T-helper 2 cell treated with Interferon-gamma antibody and Interleukin-4, amounts not matched to agents 5 μg/mL and 100 μg/mL, for 36 hours (primary cell): ENCODE data around the gene ZNF677.
A peak's percentile ranks its signal among the peaks of the same experiment; 100 is the strongest.
"Not testable (repeated sequence)": the region's sequence is repeated elsewhere in the genome, so short reads cannot be mapped to it uniquely, and the experiment has no call there.

ENCODE experiments used
- DNase-seq: peaks from one replicate; pipeline ENCODE4 v3.0.0; 2021; ENCODE audit warnings: low spot score
- H3K27ac Mint-ChIP-seq: one replicate; pipeline ENCODE4 v1.8.0; 2021; ENCODE audit warnings: mild to moderate bottlenecking, mixed read lengths
- H3K27me3 Mint-ChIP-seq: one replicate; pipeline ENCODE4 v1.8.0; 2021; ENCODE audit warnings: low read depth, mixed read lengths
- H3K36me3 Mint-ChIP-seq: one replicate; pipeline ENCODE4 v1.8.0; 2021; ENCODE audit warnings: low read depth, mixed read lengths
- H3K4me1 Mint-ChIP-seq: one replicate; pipeline ENCODE4 v1.8.0; 2021; ENCODE audit warnings: low read depth, mixed read lengths
- H3K4me3 Mint-ChIP-seq: one replicate; pipeline ENCODE4 v1.8.0; 2022; ENCODE audit warnings: mild to moderate bottlenecking, moderate library complexity, mixed read lengths
- H3K9me3 Mint-ChIP-seq: one replicate; pipeline ENCODE4 v1.8.0; 2021; ENCODE audit warnings: mixed read lengths

The ZNF677 gene

GRCh38 chr19:53254411-53255341, at the start of gene ZNF677:
ZNF677 (minus strand) TSS chr19:53254873; CDS start chr19:53251550, 3,323 bp downstream.
- peaks cover 7% of the 10 kb centered on the region for H3K36me3 Mint-ChIP-seq
- H3K4me1 Mint-ChIP-seq, result peaks cover 6% of the 10 kb centered on the region
- peak; percentile 51 for DNase-seq
- H3K27ac Mint-ChIP-seq, result peak within 1 kb of the TSS; percentile 49
- H3K4me3 Mint-ChIP-seq, result peak within 1 kb of the TSS; percentile 79
- H3K9me3 Mint-ChIP-seq, result peaks cover 74% of the 10 kb centered on the region
- no peaks in the 10 kb centered on the region for H3K27me3 Mint-ChIP-seq

- not testable (repeated sequence) for DNase-seq, H3K36me3 Mint-ChIP-seq, H3K4me3 Mint-ChIP-seq, H3K27me3 Mint-ChIP-seq, H3K4me1 Mint-ChIP-seq, H3K27ac Mint-ChIP-seq
- H3K9me3 Mint-ChIP-seq, result peaks cover 54% of the 10 kb centered on the region
Measured at GRCh38 chr19:53301341-53301740, 46.7 kb upstream of the ZNF677 start.

- no peak overlapping the region for H3K4me3 Mint-ChIP-seq
- no peak overlapping the region for H3K27ac Mint-ChIP-seq
- H3K4me1 Mint-ChIP-seq, result no peaks in the 10 kb centered on the region
- DNase-seq, result no peak
- peaks cover 2% of the 10 kb centered on the region for H3K36me3 Mint-ChIP-seq
- no peaks in the 10 kb centered on the region for H3K27me3 Mint-ChIP-seq
- H3K9me3 Mint-ChIP-seq, result peaks cover 57% of the 10 kb centered on the region
Measured at GRCh38 chr19:53294786-53295441, 40.2 kb upstream of the ZNF677 start.

GRCh38 chr19:53290758-53291549, 36.3 kb upstream of the ZNF677 start:
- no peaks in the 10 kb centered on the region for H3K27me3 Mint-ChIP-seq
- no peak overlapping the region for H3K4me3 Mint-ChIP-seq
- DNase-seq, result no peak
- no peaks in the 10 kb centered on the region for H3K4me1 Mint-ChIP-seq
- H3K36me3 Mint-ChIP-seq, result peaks cover 2% of the 10 kb centered on the region
- H3K27ac Mint-ChIP-seq, result no peak overlapping the region
- H3K9me3 Mint-ChIP-seq, result peaks cover 55% of the 10 kb centered on the region

- H3K4me1 Mint-ChIP-seq, result no peaks in the 10 kb centered on the region
- peaks cover 26% of the 10 kb centered on the region for H3K9me3 Mint-ChIP-seq
- no peak for DNase-seq
- H3K4me3 Mint-ChIP-seq, result no peak overlapping the region
- H3K27me3 Mint-ChIP-seq, result no peaks in the 10 kb centered on the region
- H3K27ac Mint-ChIP-seq, result no peak overlapping the region
- H3K36me3 Mint-ChIP-seq, result no peaks in the 10 kb centered on the region
Measured at GRCh38 chr19:53285087-53285486, 30.4 kb upstream of the ZNF677 start.

GRCh38 chr19:53281947-53282346, 27.3 kb upstream of the ZNF677 start:
- not testable (repeated sequence) for H3K4me1 Mint-ChIP-seq, H3K4me3 Mint-ChIP-seq, H3K27ac Mint-ChIP-seq, H3K36me3 Mint-ChIP-seq, DNase-seq, H3K27me3 Mint-ChIP-seq
- H3K9me3 Mint-ChIP-seq, result peaks cover 33% of the 10 kb centered on the region

GRCh38 chr19:53275480-53275879, 20.8 kb upstream of the ZNF677 start:
- peaks cover 69% of the 10 kb centered on the region for H3K9me3 Mint-ChIP-seq

GRCh38 chr19:53272044-53272443, 17.4 kb upstream of the ZNF677 start:
- Mint-ChIP-seq H3K4me3 (no peak overlapping the region), H3K9me3 (peaks cover 63% of the 10 kb centered on the region), H3K36me3 (no peaks in the 10 kb centered on the region), H3K27ac (no peak overlapping the region), H3K27me3 (no peaks in the 10 kb centered on the region), H3K4me1 (no peaks in the 10 kb centered on the region)
- DNase-seq, result no peak

More at GRCh38 chr19:53275480-53275879, 20.8 kb upstream of the ZNF677 start:
- no peaks in the 10 kb centered on the region for H3K27me3 Mint-ChIP-seq
- no peak for DNase-seq
- no peaks in the 10 kb centered on the region for H3K36me3 Mint-ChIP-seq
- H3K27ac Mint-ChIP-seq, result no peak overlapping the region
- H3K4me1 Mint-ChIP-seq, result no peaks in the 10 kb centered on the region
- H3K4me3 Mint-ChIP-seq, result no peak overlapping the region

GRCh38 chr19:53269861-53270260, 15.2 kb upstream of the ZNF677 start:
- not testable (repeated sequence) for H3K36me3 Mint-ChIP-seq, H3K27ac Mint-ChIP-seq, DNase-seq, H3K27me3 Mint-ChIP-seq, H3K4me1 Mint-ChIP-seq, H3K4me3 Mint-ChIP-seq
- peaks cover 58% of the 10 kb centered on the region for H3K9me3 Mint-ChIP-seq

- not testable (repeated sequence) for H3K4me3 Mint-ChIP-seq, H3K27me3 Mint-ChIP-seq, H3K36me3 Mint-ChIP-seq, H3K4me1 Mint-ChIP-seq, DNase-seq, H3K27ac Mint-ChIP-seq
- H3K9me3 Mint-ChIP-seq, result peaks cover 56% of the 10 kb centered on the region
Measured at GRCh38 chr19:53267623-53268022, 12.9 kb upstream of the ZNF677 start, which contains the start of gene VN1R4. VN1R4 (minus strand) TSS chr19:53267723; CDS start chr19:53267665, 58 bp downstream.

GRCh38 chr19:53257715-53258342, 3.2 kb upstream of the ZNF677 start, which contains the start of gene VN1R2:
VN1R2 (plus strand) TSS chr19:53258292; CDS start chr19:53258376, 84 bp downstream.
- H3K27me3 Mint-ChIP-seq, H3K4me1 Mint-ChIP-seq, H3K36me3 Mint-ChIP-seq, H3K27ac Mint-ChIP-seq, H3K4me3 Mint-ChIP-seq, DNase-seq: not testable (repeated sequence)
- peaks cover 62% of the 10 kb centered on the region for H3K9me3 Mint-ChIP-seq

- Mint-ChIP-seq H3K4me3 (no peak overlapping the region), H3K27me3 (no peaks in the 10 kb centered on the region), H3K27ac (no peak overlapping the region), H3K4me1 (no peaks in the 10 kb centered on the region), H3K36me3 (peaks cover 1% of the 10 kb centered on the region), H3K9me3 (peaks cover 77% of the 10 kb centered on the region)
- DNase-seq, result no peak
Measured at GRCh38 chr19:53246498-53246897, 8.2 kb downstream of the ZNF677 start.

GRCh38 chr19:53237114-53237777, 17.4 kb downstream of the ZNF677 start:
- DNase-seq, result no peak
- H3K27ac Mint-ChIP-seq, result no peak overlapping the region
- H3K4me3 Mint-ChIP-seq, result no peak overlapping the region
- H3K4me1 Mint-ChIP-seq, result no peaks in the 10 kb centered on the region
- no peaks in the 10 kb centered on the region for H3K27me3 Mint-ChIP-seq
- H3K36me3 Mint-ChIP-seq, result peaks cover 4% of the 10 kb centered on the region
- peaks cover 80% of the 10 kb centered on the region for H3K9me3 Mint-ChIP-seq
